GM12878 (cell line): ENCODE measurements around the gene VSIG10L. TPM values are rescaled to one million over a fixed set of nuclear protein-coding genes. Genes with fewer than 3 reads are reported as not detected.

Experiments
- CTCF ChIP-seq, 3 experiments: IDR thresholded peaks in 2 of 3; conservative IDR thresholded peaks in 1 of 3; 2 replicates each; pipeline ENCODE4 v1.5.1; 2011; ENCODE audit warnings: low read depth in 3 of 3, low read length in 3 of 3, mild to moderate bottlenecking in 3 of 3, control low read depth in 2 of 3, moderate library complexity in 2 of 3, inconsistent platforms in 1 of 3, mixed read lengths in 1 of 3; ENCODE audit not compliant: control insufficient read depth in 2 of 3, insufficient read depth in 1 of 3; ENCODE audit errors: extremely low read depth in 1 of 3
- E4F1 ChIP-seq: fragments of 450-650 bp; IDR thresholded peaks from 2 replicates; pipeline ENCODE4 v1.6.1; 2018; ENCODE audit warnings: borderline replicate concordance, mild to moderate bottlenecking; ENCODE audit not compliant: partially characterized antibody
- IRF5 ChIP-seq: fragments of 450-650 bp; IDR thresholded peaks from 2 replicates; pipeline ENCODE4 v1.6.1; 2017; ENCODE audit warnings: borderline replicate concordance
- NR2C1 ChIP-seq: fragments of 450-650 bp; IDR thresholded peaks from 2 replicates; pipeline ENCODE4 v1.6.1; 2017; ENCODE audit warnings: antibody characterized with exemption, mild to moderate bottlenecking, moderate library complexity
- NR2C2 ChIP-seq: IDR thresholded peaks from 2 replicates; pipeline ENCODE4 v1.6.1; 2011; ENCODE audit warnings: borderline replicate concordance, low read depth; ENCODE audit not compliant: control insufficient read depth, insufficient read length
- NR2F1 ChIP-seq: fragments of 450-650 bp; conservative IDR thresholded peaks from 2 replicates; pipeline ENCODE4 v1.6.1; 2017; ENCODE audit warnings: mild to moderate bottlenecking
- PKNOX1 ChIP-seq: fragments of 450-650 bp; IDR thresholded peaks from 2 replicates; pipeline ENCODE4 v1.6.1; 2016; ENCODE audit warnings: mild to moderate bottlenecking
- POU2F2 ChIP-seq: IDR thresholded peaks from 3 replicates; pipeline ENCODE4 v1.6.1; 2011; ENCODE audit warnings: low read depth, mild to moderate bottlenecking, low read length, borderline replicate concordance
- RCOR1 ChIP-seq: conservative IDR thresholded peaks from 2 replicates; pipeline ENCODE4 v1.6.1; 2012; ENCODE audit warnings: low read depth, low read length, improper control_type of control experiment
- RELA ChIP-seq: fragments of 450-650 bp; IDR thresholded peaks from 2 replicates; pipeline ENCODE4 v1.8.0; 2014; ENCODE audit warnings: borderline replicate concordance; ENCODE audit not compliant: partially characterized antibody
- SMC3 ChIP-seq: IDR thresholded peaks from 2 replicates; pipeline ENCODE4 v1.6.1; 2011; ENCODE audit warnings: low read length, improper control_type of control experiment, borderline replicate concordance
- USF1 ChIP-seq: IDR thresholded peaks from 2 replicates; pipeline ENCODE4 v1.6.1; 2011; ENCODE audit warnings: borderline replicate concordance, low read depth, mild to moderate bottlenecking, moderate library complexity, mixed read lengths, low read length; ENCODE audit not compliant: insufficient read depth; ENCODE audit errors: extremely low read length
- ZNF217 ChIP-seq: fragments of 450-650 bp; IDR thresholded peaks from 2 replicates; pipeline ENCODE4 v1.6.1; 2017; ENCODE audit warnings: antibody characterized with exemption, mild to moderate bottlenecking
- ZNF687 ChIP-seq: fragments of 450-650 bp; IDR thresholded peaks from 2 replicates; pipeline ENCODE4 v1.6.1; 2017; ENCODE audit warnings: mild to moderate bottlenecking, moderate library complexity
- polyA plus RNA-seq, 11 experiments: library from polyadenylated mRNA; depleted of rRNA in 4 of 11; unstranded in 6 of 11; stranded (reverse) in 5 of 11; fragments of >200 nt; fragmentation: Nextera tagmentation in 4 of 11; fragmentation: Illumina TruSeq in 1 of 11; extraction: Ambion mirVana in 4 of 11; extraction: Trizol in 1 of 11; gene quantifications; 1 replicate in 1 of 11; 2 replicates in 10 of 11; pipeline versions ENCODE4 v1.2.1 to v1.2.3, GENCODE V29; 2011 to 2016; ENCODE audit warnings: inconsistent platforms in 2 of 11, missing spikeins in 2 of 11, low read depth in 1 of 11
- total RNA-seq, 4 experiments: library from RNA; depleted of rRNA in 3 of 4; stranded (reverse); fragments of >200 nt in 3 of 4; fragmentation: Illumina TruSeq in 1 of 4; extraction: Trizol in 1 of 4; gene quantifications; 2 replicates each; pipeline versions ENCODE4 v1.2.1 to v1.2.3, GENCODE V29; 2013 to 2021

Gene VSIG10L
- total and polyA plus RNA-seq, 10 of the 15 experiments (the other 5 are each of a cell fraction or from before 2014, with no cell fraction given) = 0.09 to 0.93 (median 0.49) TPM

GRCh38 chr19:51339687-51340656 is 2.0 kb downstream of the VSIG10L start (continued):
- peak; percentile 95 for TF ChIP-seq ZNF687
- no peak for TF ChIP-seq E4F1
- TF ChIP-seq USF1 = peak; percentile 91
- peak; percentile 44; the same call in 1 of the 2 replicates for TF ChIP-seq NR2C1
- no peak for TF ChIP-seq RCOR1
- TF ChIP-seq NR2F1 = peak; percentile 86
- no peak for TF ChIP-seq POU2F2
- TF ChIP-seq SMC3 = peak; percentile 22; the same call in 1 of the 2 replicates
- TF ChIP-seq PKNOX1 = peak; percentile 89
- peak; percentile 4 to 46 (median 14); a peak in 3 of 6 replicates for TF ChIP-seq CTCF (IDR thresholded peaks at IDR 0.05 in 2 of 3, conservative IDR thresholded peaks at IDR 0.05 in 1 of 3; ENCODE audit: control insufficient read depth in 2 of 3, extremely low read depth in 1 of 3, insufficient read depth in 1 of 3, low read depth in 3 of 3, low read length in 3 of 3)
- no peak for TF ChIP-seq NR2C2
- TF ChIP-seq IRF5 = no peak
- TF ChIP-seq RELA = peak; percentile 62
- peak; percentile 64; the same call in 1 of the 2 replicates for TF ChIP-seq ZNF217
